Measurements from ENCODE around the gene CALML4. TPM values are rescaled to one million over a fixed set of nuclear protein-coding genes. Genes with fewer than 3 reads are reported as not detected.

CALML4 gene
- total and polyA plus RNA-seq, 2 experiments from 2014 or later: 0.54 to 2.4 TPM

- Histone ChIP-seq H3K9ac (no peak overlapping the region), H3K4me2 (ENCODE audit: unreplicated experiment) (no peak overlapping the region), H3K9me3 (ENCODE audit: low read depth) (no peaks in the 10 kb centered on the region), H3K27me3 (replicated peaks; ENCODE audit: insufficient read depth) (no peaks in the 10 kb centered on the region), H3K4me3 (no peak overlapping the region), H2AFZ (no peak overlapping the region), H3K4me1 (ENCODE audit: insufficient read depth) (0 out of 2 replicates have a peak, but pooled peaks cover 4% of the 10 kb centered on the region), H4K20me1 (ENCODE audit: insufficient read depth) (no peaks in the 10 kb centered on the region), H3K36me3 (ENCODE audit: low read depth) (no peaks in the 10 kb centered on the region), H3F3A (ENCODE audit: insufficient read depth) (no peaks in the 10 kb centered on the region), H3K79me2 (ENCODE audit: insufficient read depth) (no peaks in the 10 kb centered on the region), H3K27ac (no peak overlapping the region), H3K9me2 (ENCODE audit: insufficient read depth) (no peaks in the 10 kb centered on the region)
- in situ Hi-C loops (cut with MboI): no loop called here
- TF ChIP-seq EZH2 (IDR thresholded peaks at IDR 0.05; ENCODE audit: insufficient read depth, poor library complexity, severe bottlenecking): no peak
- no peak for TF ChIP-seq EZH2phosphoT487 (IDR thresholded peaks at IDR 0.05; ENCODE audit: insufficient read depth, low read depth)
- 96 to 98% methylated on average over 12 of the region's 12 CpGs for WGBS, 2 experiments (ENCODE audit: low coverage in 1 of 2, low lambda C conversion rate in 2 of 2, missing lambda C conversion rate in 2 of 2)
- DNase-seq: no peak
Observed at GRCh38 chr15:68206711-68207151, 1.6 kb upstream of the CALML4 start.

GRCh38 chr15:68205954-68206539 lies 915 bp upstream of the CALML4 start:
- H3K36me3 ChIP-seq (ENCODE audit: low read depth): no peaks in the 10 kb centered on the region
- no peak for DNase-seq
- 0 out of 2 replicates have a peak, but pooled peaks cover 4% of the 10 kb centered on the region for H3K4me1 ChIP-seq (ENCODE audit: insufficient read depth)
- no peaks in the 10 kb centered on the region for H4K20me1 ChIP-seq (ENCODE audit: insufficient read depth)
- no peaks in the 10 kb centered on the region for H3K9me3 ChIP-seq (ENCODE audit: low read depth)
- WGBS, 2 experiments (ENCODE audit: low coverage in 1 of 2, low lambda C conversion rate in 2 of 2, missing lambda C conversion rate in 2 of 2): 90 to 91% methylated on average over 14 of the region's 14 CpGs
- H3K4me3 ChIP-seq: no peak overlapping the region
- H2AFZ ChIP-seq: no peak overlapping the region
- no peak overlapping the region for H3K4me2 ChIP-seq (ENCODE audit: unreplicated experiment)
- H3F3A ChIP-seq (ENCODE audit: insufficient read depth): no peaks in the 10 kb centered on the region
- no peak overlapping the region for H3K27ac ChIP-seq
- H3K79me2 ChIP-seq (ENCODE audit: insufficient read depth): no peaks in the 10 kb centered on the region
- H3K27me3 ChIP-seq (replicated peaks; ENCODE audit: insufficient read depth): no peaks in the 10 kb centered on the region
- no peak overlapping the region for H3K9ac ChIP-seq
- H3K9me2 ChIP-seq (ENCODE audit: insufficient read depth): no peaks in the 10 kb centered on the region
- in situ Hi-C loops (cut with MboI): no loop called here
- TF ChIP-seq EZH2 (IDR thresholded peaks at IDR 0.05; ENCODE audit: insufficient read depth, poor library complexity, severe bottlenecking) (no peak), EZH2phosphoT487 (IDR thresholded peaks at IDR 0.05; ENCODE audit: insufficient read depth, low read depth) (no peak)

DNA sequence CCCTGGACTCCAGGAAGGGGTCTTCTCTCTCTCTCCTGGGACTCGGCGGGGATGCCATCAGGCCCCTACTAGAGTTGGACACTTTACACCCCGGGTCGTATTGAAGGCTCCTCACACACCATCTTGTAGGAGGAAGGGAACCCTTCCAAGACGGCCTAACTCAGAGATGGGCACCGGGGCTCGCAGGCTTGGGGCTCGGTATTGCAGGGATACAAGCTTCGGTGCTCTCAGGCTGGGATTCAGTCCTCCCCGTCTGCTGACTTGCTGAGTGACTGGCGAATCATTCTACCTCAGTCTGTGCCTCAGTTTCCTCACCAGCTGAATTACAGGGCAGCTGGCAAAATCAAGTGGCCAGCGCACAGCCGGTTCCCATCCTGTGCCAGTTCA lies 419 bp upstream of the CALML4 start:
- Histone ChIP-seq H3K9ac (no peak overlapping the region), H3K9me3 (ENCODE audit: low read depth) (no peaks in the 10 kb centered on the region), H3K27ac (no peak overlapping the region), H3K4me1 (ENCODE audit: insufficient read depth) (0 out of 2 replicates have a peak, but pooled peaks cover 4% of the 10 kb centered on the region), H3K9me2 (ENCODE audit: insufficient read depth) (no peaks in the 10 kb centered on the region), H2AFZ (no peak overlapping the region), H3F3A (ENCODE audit: insufficient read depth) (no peaks in the 10 kb centered on the region), H4K20me1 (ENCODE audit: insufficient read depth) (no peaks in the 10 kb centered on the region), H3K27me3 (replicated peaks; ENCODE audit: insufficient read depth) (no peaks in the 10 kb centered on the region), H3K4me3 (no peak overlapping the region), H3K79me2 (ENCODE audit: insufficient read depth) (no peaks in the 10 kb centered on the region), H3K4me2 (ENCODE audit: unreplicated experiment) (no peak overlapping the region), H3K36me3 (ENCODE audit: low read depth) (no peaks in the 10 kb centered on the region)
- WGBS, 2 experiments (ENCODE audit: low coverage in 1 of 2, low lambda C conversion rate in 2 of 2, missing lambda C conversion rate in 2 of 2): 73 to 77% methylated on average over 13 of the region's 13 CpGs
- DNase-seq: no peak
- TF ChIP-seq EZH2 (IDR thresholded peaks at IDR 0.05; ENCODE audit: insufficient read depth, poor library complexity, severe bottlenecking) (no peak), EZH2phosphoT487 (IDR thresholded peaks at IDR 0.05; ENCODE audit: insufficient read depth, low read depth) (no peak)
- in situ Hi-C loops (cut with MboI): no loop called here

- no peaks in the 10 kb centered on the region for H4K20me1 ChIP-seq (ENCODE audit: insufficient read depth)
- no peak for TF ChIP-seq EZH2 (IDR thresholded peaks at IDR 0.05; ENCODE audit: insufficient read depth, poor library complexity, severe bottlenecking)
- H3K27ac ChIP-seq: no peak overlapping the region
- no peak overlapping the region for H2AFZ ChIP-seq
- DNase-seq: no peak
- H3K36me3 ChIP-seq (ENCODE audit: low read depth): no peaks in the 10 kb centered on the region
- H3K4me2 ChIP-seq (ENCODE audit: unreplicated experiment): no peak overlapping the region
- H3K9me2 ChIP-seq (ENCODE audit: insufficient read depth): no peaks in the 10 kb centered on the region
- WGBS, 2 experiments (ENCODE audit: low coverage in 1 of 2, low lambda C conversion rate in 2 of 2, missing lambda C conversion rate in 2 of 2): 88 to 96% methylated on average over 4 to 7 of the region's 7 CpGs
- H3K9ac ChIP-seq: no peak overlapping the region
- no peaks in the 10 kb centered on the region for H3K27me3 ChIP-seq (replicated peaks; ENCODE audit: insufficient read depth)
- H3K9me3 ChIP-seq (ENCODE audit: low read depth): no peaks in the 10 kb centered on the region
- H3K4me1 ChIP-seq (ENCODE audit: insufficient read depth): 0 out of 2 replicates have a peak, but pooled peaks cover 4% of the 10 kb centered on the region
- no peak overlapping the region for H3K4me3 ChIP-seq
- in situ Hi-C loops (cut with MboI): no loop called here
- no peaks in the 10 kb centered on the region for H3K79me2 ChIP-seq (ENCODE audit: insufficient read depth)
- H3F3A ChIP-seq (ENCODE audit: insufficient read depth): no peaks in the 10 kb centered on the region
Observed at GRCh38 chr15:68204361-68204760, 771 bp downstream of the CALML4 start.

Data from GM23248 (cell line).